Posterior vena cava (tissue), 2 donors: ENCODE data around the gene CPT1A. TPM values are rescaled to one million over a fixed set of nuclear protein-coding genes. Genes with fewer than 3 reads are reported as not detected.

Experiments
- DNase-seq: peaks from one replicate; pipeline ENCODE4 v3.0.0-alpha.2; 2020; ENCODE audit warnings: low spot score
- intact Hi-C, 2 donors: fragments of 100-400 bp; cut with DNase I; formaldehyde crosslinking; loops; one replicate each; pipeline versions ENCODE4 v1.14.1 to v1.14.2; 2022 to 2023
- total RNA-seq, 2 donors: library from RNA; stranded (reverse); fragmentation: NEBNext Ultra II Directional; extraction: Animal tissue kit (Norgen Biotek cat#: 25700); gene quantifications; one replicate each; pipeline ENCODE4 v1.2.1, GENCODE V29; 2021
- donor health status: DM: yes; HTN: yes; CAD: no.
- donor health status: DM: yes; HTN: yes; CAD: no.

CPT1A gene
- total RNA-seq, 2 donors from 2014 or later = 62.3 to 127 TPM

DNA sequence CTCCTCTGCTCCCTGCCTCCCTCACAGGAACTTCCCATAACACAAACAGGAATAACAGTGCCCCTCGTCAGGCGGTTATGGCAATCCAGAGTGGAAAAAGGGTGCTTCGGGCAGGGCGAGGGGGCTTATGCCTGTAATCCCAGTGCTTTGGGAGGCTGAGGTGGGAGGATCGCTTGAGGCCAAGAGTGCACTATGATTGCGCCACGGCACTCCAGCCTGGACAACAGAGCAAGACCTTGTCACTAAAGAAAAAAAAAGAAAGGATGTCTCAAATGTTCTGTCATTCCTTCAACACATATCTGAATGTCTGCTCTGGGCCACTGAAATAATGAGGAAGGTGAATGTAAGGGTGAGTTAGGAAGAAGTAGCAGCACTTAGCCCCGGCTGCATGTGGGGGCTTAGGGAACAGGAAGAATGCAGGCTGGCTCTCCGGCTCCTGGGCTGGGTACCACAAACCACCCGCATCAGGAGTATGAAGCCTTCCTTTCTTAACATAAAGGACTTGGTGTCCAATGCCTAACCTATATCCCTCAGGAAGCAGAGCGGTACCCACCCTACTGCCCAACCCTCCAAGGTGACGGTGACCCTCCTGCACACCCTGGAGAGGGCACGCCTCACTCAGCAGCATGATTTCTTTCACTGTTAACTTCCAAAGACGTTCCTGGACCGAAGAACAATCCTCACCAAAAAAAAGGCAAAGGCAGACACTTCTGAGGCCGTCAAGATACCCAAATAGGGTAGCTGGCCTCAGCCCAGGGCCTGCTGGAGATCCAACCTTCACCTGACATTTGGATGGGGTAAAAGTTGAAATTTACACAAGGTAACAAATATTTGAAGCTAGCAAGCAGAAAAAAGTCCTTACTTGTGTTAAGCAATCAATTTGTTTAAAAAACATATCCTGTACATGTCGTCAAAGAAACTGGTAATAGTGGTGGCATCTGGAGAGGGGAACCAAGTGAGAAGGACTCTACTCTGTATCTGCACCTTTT, 3.8 kb downstream of the CPT1A start:
- intact Hi-C loops = no loop called here
- no peak for DNase-seq

DNA sequence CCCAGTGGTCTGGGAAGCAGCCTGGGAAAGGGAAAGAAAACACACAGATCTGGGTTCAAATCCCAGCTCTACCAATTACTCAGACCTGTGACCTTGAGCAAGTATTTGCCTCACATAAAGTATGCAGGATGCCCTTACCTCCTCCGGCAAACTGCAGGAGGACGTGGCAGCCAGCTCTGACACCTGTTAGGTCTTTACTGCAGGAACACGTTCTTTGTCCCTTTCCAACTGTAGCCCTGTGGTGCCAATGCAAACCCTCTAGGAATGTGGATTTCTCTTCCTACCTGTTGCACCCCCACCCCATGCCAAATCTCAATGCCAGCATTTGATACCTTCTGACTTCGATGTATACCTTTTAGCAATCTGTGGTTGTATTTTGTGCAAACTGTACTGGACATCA, 6.0 kb downstream of the CPT1A start:
- intact Hi-C loops = no loop called here
- DNase-seq = no peak

DNA sequence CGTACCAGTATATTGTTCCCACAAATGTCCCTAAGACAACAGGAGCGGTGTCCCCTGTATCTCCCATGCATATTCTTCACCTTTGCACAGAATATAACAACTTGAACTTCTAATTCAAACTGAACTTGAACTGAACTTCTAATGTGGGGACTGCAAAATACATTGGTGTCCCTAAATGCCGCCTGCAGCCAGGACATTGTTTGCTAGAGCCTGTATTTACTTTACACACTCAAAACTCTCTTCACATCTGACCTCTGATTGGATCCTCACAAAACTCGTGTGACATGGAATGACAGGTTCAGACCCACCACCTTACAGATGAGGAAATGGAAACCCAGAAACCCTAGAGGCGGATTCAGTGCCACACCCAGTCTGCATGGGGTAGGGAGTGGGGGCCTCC, 6.4 kb downstream of the CPT1A start:
- no peak for DNase-seq

DNA sequence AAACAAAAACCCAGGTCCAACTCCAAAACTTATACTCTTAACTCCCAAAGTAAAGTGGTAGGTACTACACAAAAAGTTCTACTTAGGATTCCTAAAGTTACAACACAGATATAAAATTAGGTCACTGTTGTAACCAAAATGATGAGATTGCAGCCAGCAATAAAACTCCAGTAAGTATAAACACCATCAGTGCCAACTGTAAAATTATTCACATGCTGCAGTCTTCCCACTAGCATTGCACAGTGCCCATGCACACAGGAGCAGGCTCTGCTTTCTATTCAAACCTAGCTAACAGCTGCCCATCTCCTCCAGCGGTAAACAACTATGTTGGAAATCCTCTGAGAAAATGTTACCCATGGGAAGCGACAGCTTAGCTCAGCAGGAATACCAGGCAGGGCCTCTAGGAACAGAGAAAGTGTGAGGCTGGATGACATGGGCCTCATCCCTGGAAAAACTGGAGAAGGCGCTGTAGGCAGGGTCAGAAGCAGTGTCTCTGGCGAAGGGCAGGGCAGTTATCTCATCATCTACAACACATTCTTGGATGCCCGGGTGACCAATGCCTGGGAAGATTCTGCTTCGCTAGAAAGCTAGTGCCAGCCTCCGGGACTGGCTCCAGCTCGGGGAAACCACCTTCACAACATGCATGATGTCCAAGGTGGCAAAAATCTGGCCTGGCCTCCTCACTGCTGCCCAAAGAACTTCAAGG, 9.1 kb downstream of the CPT1A start:
- intact Hi-C loops = no loop called here
- DNase-seq = no peak

More for the DNA sequence above, 6.4 kb downstream of the CPT1A start:
- intact Hi-C loops = no loop called here

GRCh38 chr11:68831124-68831523, 10.6 kb downstream of the CPT1A start:
- intact Hi-C loops = no loop called here
- no peak for DNase-seq

- intact Hi-C loops = no loop called here
- DNase-seq = no peak
Measured at GRCh38 chr11:68829581-68829980, 12.1 kb downstream of the CPT1A start.

DNA sequence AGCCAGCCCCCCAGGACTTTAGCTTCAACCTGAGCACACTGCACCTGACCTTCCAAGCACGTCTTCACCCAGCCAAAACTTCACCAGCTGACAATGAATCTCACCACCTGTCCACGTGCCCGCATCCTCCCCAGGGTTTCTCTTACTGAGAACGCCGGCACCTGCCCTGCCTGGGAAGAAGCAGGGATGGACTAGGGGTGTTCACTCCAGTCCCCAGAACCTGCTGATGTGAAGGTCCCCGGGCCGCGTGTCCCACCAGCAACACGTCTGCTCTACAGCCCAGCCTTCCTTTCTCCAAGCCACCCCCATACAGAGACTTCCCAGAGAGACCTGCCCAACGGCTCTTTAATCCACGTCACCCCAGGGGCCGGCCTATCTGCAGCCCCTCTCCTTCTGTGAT, 12.8 kb downstream of the CPT1A start:
- intact Hi-C loops = no loop called here
- no peak for DNase-seq

GRCh38 chr11:68828155-68828931, 13.4 kb downstream of the CPT1A start:
- intact Hi-C loops = no loop called here
- no peak for DNase-seq

DNA sequence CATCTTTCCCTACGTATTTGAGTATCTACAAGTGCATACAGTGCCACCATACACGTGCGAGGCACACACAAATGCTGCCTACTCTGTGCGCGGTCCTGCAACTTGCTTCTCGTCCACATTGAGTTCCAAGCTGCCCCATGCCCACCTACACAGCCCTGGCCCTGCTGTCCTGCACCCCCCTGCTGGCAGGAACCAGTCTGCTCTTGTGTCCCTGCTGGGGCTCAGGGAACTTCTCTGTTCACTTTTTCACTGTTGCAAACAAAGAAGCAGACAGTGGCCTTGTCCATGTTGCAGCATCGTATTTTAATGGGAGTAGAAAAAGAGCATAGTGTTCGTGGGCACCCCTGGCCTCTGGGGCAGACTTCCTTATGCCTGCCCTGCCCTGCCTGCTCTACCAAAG, 14.0 kb downstream of the CPT1A start:
- intact Hi-C loops = no loop called here
- DNase-seq = no peak

- intact Hi-C loops = no loop called here
- no peak for DNase-seq
Measured at GRCh38 chr11:68826726-68827125, 15.0 kb downstream of the CPT1A start.

DNA sequence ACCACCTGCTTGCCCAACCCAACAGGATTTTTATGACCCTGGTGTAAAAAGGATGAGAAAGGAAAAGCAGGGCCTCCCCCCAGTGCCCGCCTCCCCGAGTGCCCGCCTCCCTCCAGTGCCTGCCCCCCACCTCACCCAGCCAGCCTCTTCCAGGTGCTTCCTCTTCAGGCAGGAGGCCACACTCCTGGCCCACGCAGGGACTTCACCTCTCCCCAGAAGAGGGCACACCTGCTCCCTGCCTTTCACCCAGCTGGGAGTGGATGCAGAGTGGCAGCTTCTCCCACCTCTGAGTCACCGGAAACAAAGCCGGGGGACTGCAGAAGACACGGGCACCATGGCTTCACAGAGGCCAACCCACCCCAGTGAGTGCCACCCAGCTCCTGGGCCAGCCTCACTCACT, 16.1 kb downstream of the CPT1A start:
- intact Hi-C loops = no loop called here
- no peak for DNase-seq

DNA sequence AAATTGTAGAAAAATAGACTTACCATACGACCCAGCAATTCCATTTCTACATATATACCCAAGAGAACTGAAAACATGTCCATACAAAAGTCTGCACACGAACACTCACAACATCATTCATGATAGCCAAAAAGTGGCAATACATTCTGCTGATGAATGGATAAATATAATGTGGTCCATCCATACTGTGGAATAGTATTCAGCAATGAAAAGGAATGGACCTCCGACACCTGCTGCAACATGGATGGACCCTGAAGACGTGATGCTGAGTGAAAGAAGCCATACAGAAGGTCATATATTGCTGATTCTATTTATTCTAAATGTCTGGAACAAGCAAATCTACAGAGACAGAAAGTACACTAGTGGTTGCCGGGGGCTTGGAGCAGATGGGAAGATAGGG, 19.2 kb downstream of the CPT1A start:
- intact Hi-C loops = loop anchor here in 1 of 2 donors (5.0 kb wide), 1 partner anchor 330 kb away; no protein-coding TSS in a partner anchor
- no peak for DNase-seq

DNA sequence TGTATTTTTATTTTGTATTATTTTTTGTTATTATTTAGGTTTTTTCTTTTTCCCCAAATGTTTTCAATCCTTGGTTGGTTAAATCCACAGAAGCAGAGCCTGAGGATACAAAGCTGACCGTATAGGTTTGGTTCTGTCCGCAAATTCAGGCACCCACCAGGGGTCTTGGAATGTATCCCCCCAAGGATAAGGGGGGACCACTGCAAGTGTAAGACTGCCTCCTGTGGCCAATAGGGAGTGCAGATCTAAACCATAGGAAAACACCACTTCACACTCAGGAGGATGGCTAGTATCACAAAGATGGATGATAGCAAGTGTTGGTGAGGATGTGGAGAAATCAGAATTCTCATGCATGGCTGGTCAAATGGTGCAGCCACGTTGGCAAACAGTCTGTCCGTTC, 20.0 kb downstream of the CPT1A start:
- intact Hi-C loops = loop anchor here in 1 of 2 donors (5.0 kb wide), 1 partner anchor 329 kb away; no protein-coding TSS in a partner anchor
- no peak for DNase-seq

DNA sequence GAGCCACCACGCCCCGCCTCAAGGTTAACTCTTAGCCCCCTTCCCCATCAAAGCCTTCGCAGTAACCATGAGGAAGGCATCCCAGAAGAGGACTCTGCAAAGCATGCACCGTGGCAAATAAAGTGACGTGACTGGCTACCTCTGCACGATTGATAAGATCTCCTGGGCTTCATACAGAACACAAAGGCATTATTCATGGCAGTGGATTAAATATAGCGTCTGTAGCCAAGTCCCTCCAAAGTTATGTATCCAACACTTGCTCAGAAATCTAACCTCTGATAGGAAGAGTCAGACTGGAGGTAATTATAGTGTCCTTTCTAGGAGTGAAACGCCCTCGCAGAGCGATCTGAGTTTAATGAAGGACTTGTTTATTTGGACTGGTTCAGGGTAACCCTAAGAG, 22.4 kb downstream of the CPT1A start:
- intact Hi-C loops = no loop called here
- DNase-seq = no peak

DNA sequence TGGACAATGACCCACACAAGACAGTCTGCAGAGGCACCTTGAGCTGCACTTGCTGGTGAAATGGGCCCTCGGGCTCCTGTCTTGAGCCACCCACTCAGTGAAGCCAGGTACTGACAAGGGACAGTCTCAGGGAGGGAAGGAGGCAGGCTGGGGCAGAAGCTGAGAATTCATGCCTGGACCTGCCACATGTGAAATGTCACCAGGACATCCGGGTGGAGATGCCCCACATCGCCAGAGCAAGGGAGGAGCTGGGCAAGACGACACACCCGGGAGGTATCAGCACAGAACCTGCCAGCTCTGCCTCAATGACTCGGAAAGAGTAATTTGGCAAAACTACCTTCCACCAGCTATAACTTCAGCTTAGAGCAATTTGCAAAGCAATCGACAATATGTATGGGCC, 23.5 kb downstream of the CPT1A start:
- DNase-seq = no peak
- intact Hi-C loops = no loop called here

DNA sequence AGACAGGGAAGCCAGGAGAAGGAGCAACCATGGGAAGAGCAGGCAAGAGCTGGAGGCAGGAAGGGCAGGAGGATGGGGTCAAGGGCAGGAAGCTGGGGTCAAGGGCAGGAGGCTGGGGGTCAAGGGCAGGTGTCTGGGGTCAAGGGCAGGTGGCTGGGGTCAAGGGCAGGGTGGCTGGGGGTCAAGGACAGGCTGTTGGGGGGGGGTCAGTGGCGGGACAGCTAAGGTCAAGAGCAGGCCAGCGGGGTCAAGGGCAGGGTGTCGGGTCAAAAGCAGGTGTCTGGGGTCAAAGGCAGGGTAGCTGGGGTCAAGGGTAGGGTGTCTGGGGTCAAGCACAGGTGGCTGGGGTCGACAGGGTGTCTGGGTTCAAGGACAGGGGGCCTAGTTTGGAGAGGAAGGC, 24.2 kb downstream of the CPT1A start:
- no peak for DNase-seq
- intact Hi-C loops = no loop called here

GRCh38 chr11:68816917-68817419, 24.7 kb downstream of the CPT1A start:
- intact Hi-C loops = no loop called here
- DNase-seq = no peak

DNA sequence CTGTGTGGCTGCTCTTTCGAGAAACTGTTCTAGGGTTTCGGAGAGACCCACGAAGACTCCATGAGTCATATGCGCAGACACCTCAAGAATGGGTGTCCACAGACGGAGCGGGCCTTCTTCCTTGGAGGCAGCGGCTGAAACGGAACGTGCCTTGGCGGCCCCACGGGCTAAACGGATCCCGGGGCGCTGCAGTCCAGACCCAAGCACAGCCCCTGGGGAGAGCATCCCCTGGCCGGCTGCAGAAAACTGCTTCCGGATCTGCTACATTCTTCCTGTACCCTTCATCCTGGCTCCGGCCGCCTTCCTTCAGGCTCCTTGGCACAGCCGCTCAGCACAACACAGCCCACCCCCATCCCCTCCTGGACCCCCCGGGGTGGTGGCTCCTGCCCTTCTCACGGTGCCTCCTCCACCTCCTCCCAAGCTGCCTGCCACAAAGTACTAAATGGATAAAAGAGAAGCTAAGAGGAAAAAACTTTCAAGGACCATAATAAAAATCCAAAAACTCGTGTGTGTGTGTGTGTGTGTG, 25.4 kb downstream of the CPT1A start:
- intact Hi-C loops = no loop called here
- DNase-seq = no peak

DNA sequence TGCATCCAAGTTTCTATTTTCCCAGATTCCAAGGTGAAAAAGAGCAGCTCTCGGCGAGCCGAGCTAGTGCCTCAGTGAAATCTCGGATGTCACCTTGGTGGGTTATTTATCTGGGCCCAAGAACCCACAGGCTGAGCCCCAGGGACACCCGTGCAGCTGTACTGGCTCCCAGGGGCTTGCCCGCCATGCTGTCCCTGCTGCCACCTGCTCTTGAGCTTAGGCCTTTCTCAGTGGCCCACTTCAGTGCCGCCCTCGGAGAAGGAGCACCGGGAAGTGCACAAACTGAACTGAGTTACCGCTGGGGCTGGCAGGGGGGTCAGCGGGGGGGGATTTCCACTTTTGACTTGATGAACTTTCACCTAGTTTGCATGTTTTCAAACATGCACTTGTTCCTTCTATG, 27.9 kb downstream of the CPT1A start:
- intact Hi-C loops = no loop called here
- no peak for DNase-seq
